KMS-11 (cell line): Measurements from ENCODE around the gene LETM1.
"Not testable (repeated sequence)": the region's sequence is repeated elsewhere in the genome, so short reads cannot be mapped to it uniquely, and the experiment has no call there.

Experiments used
- H2AFZ ChIP-seq: fragments of 200-600 bp; sonication (generic); 2 replicates; pipeline ENCODE4 v1.6.1; 2016; ENCODE audit warnings: antibody characterized with exemption, mixed run types, low read depth
- H3K27ac ChIP-seq: fragments of 200-600 bp; sonication (generic); 2 replicates; pipeline ENCODE4 v1.6.1; 2016; ENCODE audit warnings: mild to moderate bottlenecking, mixed run types
- H3K27me3 ChIP-seq: fragments of 200-600 bp; sonication (generic); 2 replicates; pipeline ENCODE4 v1.6.1; 2017; ENCODE audit warnings: mild to moderate bottlenecking, low read depth, mixed run types, moderate library complexity; ENCODE audit not compliant: insufficient read depth
- H3K36me3 ChIP-seq: fragments of 200-600 bp; sonication (generic); 2 replicates; pipeline ENCODE4 v1.6.1; 2017; ENCODE audit warnings: mild to moderate bottlenecking, mixed run types; ENCODE audit not compliant: insufficient read depth
- H3K4me1 ChIP-seq: fragments of 200-600 bp; sonication (generic); 2 replicates; pipeline ENCODE4 v1.6.1; 2016; ENCODE audit warnings: mild to moderate bottlenecking, low read depth, mixed run types; ENCODE audit not compliant: poor library complexity, severe bottlenecking
- H3K4me2 ChIP-seq: fragments of 200-600 bp; sonication (generic); 2 replicates; pipeline ENCODE4 v1.7.0; 2016; ENCODE audit warnings: mild to moderate bottlenecking, mixed run types
- H3K4me3 ChIP-seq: fragments of 200-600 bp; sonication (generic); IDR thresholded peaks from 2 replicates; pipeline ENCODE4 v1.6.1; 2017; ENCODE audit warnings: low read depth, low read length, mixed read lengths; ENCODE audit not compliant: insufficient read depth
- H3K79me2 ChIP-seq: fragments of 200-600 bp; sonication (generic); 2 replicates; pipeline ENCODE4 v1.6.1; 2016; ENCODE audit warnings: low read depth, mixed run types; ENCODE audit not compliant: insufficient read depth
- H3K9ac ChIP-seq: fragments of 200-600 bp; sonication (generic); 2 replicates; pipeline ENCODE4 v1.6.1; 2016; ENCODE audit warnings: mild to moderate bottlenecking, mixed run types
- H4K20me1 ChIP-seq: fragments of 200-600 bp; sonication (generic); 2 replicates; pipeline ENCODE4 v1.6.1; 2016; ENCODE audit warnings: mild to moderate bottlenecking, mixed run types; ENCODE audit not compliant: insufficient read depth
- TF ChIP-seq, protein P1 (sequence below): fragments of 200-600 bp; sonication (generic); conservative IDR thresholded peaks from 2 replicates; pipeline ENCODE4 v1.6.1; 2017; ENCODE audit warnings: low read depth, mild to moderate bottlenecking, antibody characterized with exemption, low read length, moderate library complexity, mixed read lengths

LETM1 gene

DNA sequence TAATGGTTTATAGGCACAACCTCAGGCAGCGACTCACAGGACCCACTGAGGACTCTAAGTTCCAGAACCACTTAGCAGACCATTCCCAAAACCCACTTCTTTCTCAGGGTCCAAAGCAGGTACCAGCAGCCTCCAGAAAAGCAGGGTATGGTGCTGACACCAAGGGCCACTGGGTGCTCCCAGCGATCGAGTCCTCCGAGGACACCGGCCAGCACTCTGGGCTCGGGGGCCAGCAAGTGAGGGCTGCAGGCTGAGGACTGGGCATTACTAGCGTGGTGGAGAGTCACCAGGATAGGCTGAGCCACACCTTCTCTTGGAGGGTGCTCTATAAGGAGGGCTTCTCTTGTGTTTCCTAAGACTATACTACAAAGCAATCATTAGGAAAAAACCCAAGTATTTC, 19.3 kb downstream of the LETM1 start:
- H3K27ac ChIP-seq = no peak overlapping the region
- TF ChIP-seq, protein P1, sequence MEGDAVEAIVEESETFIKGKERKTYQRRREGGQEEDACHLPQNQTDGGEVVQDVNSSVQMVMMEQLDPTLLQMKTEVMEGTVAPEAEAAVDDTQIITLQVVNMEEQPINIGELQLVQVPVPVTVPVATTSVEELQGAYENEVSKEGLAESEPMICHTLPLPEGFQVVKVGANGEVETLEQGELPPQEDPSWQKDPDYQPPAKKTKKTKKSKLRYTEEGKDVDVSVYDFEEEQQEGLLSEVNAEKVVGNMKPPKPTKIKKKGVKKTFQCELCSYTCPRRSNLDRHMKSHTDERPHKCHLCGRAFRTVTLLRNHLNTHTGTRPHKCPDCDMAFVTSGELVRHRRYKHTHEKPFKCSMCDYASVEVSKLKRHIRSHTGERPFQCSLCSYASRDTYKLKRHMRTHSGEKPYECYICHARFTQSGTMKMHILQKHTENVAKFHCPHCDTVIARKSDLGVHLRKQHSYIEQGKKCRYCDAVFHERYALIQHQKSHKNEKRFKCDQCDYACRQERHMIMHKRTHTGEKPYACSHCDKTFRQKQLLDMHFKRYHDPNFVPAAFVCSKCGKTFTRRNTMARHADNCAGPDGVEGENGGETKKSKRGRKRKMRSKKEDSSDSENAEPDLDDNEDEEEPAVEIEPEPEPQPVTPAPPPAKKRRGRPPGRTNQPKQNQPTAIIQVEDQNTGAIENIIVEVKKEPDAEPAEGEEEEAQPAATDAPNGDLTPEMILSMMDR = no peak
- no peaks in the 10 kb centered on the region for H3K27me3 ChIP-seq
- no peaks in the 10 kb centered on the region for H4K20me1 ChIP-seq
- no peaks in the 10 kb centered on the region for H3K4me1 ChIP-seq
- no peak overlapping the region for H3K4me2 ChIP-seq
- no peaks in the 10 kb centered on the region for H3K36me3 ChIP-seq
- H3K9ac ChIP-seq = no peak overlapping the region
- no peaks in the 10 kb centered on the region for H3K79me2 ChIP-seq
- H3K4me3 ChIP-seq = no peak overlapping the region
- H2AFZ ChIP-seq = no peak overlapping the region

DNA sequence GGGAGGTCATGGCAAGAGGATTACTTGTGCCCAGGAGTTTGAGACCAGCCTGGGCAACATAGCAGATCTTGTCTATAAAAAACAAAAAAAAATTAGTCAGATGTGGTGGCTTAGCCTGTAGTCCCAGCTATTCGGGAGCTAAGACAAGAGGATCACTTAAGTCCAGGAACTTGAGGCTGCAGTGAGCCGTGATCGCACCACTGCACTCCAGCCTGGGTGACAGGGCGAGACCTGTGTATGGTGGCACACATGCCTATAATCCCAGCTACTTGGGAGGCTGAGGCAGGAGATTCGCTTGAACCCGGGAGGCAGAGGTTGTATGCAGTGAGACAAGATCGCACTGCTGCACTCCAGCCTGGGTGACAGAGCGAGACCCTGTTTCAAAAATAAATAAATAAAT, 20.1 kb downstream of the LETM1 start:
- H3K27me3 ChIP-seq, H3K4me2 ChIP-seq, H3K36me3 ChIP-seq, H3K4me1 ChIP-seq, H4K20me1 ChIP-seq, H3K4me3 ChIP-seq, H3K79me2 ChIP-seq, H3K27ac ChIP-seq, H3K9ac ChIP-seq, H2AFZ ChIP-seq: not testable (repeated sequence)

DNA sequence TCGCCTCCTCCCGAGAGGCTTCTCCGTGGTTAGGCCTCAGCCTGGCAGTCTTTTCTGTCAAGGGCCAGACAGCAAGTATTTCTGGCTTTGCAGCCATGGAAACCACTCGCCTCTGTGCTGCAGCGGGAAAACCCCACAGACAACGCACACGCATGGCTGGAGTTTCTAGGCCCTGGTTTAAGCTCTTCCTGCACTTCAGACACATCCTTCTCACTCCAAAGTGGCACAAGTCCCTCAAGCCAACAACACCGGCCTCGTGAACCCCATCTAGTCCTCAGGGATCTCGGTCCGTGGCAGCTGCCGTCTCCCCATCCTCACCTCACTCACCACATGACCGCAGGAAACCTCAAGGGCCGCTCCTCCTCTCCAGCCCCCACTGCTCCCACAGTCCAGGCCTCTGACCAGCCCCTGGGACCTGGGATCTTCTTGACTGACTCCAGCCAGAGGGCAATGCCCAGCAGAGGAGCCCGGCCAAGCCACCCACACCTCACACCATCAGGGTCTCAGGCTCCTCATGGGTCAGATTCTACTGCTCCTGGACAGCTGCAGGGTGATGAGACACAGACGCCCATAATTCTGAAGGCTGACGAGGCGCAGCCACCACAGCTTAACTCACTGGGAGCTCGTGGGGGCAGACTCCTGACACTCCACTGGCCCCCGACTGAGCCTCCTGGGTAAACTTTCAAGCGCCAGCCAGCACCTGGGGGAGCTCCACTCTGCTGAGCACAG, 21.7 kb downstream of the LETM1 start:
- no peak overlapping the region for H2AFZ ChIP-seq
- H3K4me2 ChIP-seq = no peak overlapping the region
- H4K20me1 ChIP-seq = no peaks in the 10 kb centered on the region
- TF ChIP-seq, protein P1 = no peak
- H3K36me3 ChIP-seq = no peaks in the 10 kb centered on the region
- H3K4me3 ChIP-seq = no peak overlapping the region
- H3K9ac ChIP-seq = no peak overlapping the region
- no peak overlapping the region for H3K27ac ChIP-seq
- no peaks in the 10 kb centered on the region for H3K27me3 ChIP-seq
- no peaks in the 10 kb centered on the region for H3K79me2 ChIP-seq
- H3K4me1 ChIP-seq = no peaks in the 10 kb centered on the region

DNA sequence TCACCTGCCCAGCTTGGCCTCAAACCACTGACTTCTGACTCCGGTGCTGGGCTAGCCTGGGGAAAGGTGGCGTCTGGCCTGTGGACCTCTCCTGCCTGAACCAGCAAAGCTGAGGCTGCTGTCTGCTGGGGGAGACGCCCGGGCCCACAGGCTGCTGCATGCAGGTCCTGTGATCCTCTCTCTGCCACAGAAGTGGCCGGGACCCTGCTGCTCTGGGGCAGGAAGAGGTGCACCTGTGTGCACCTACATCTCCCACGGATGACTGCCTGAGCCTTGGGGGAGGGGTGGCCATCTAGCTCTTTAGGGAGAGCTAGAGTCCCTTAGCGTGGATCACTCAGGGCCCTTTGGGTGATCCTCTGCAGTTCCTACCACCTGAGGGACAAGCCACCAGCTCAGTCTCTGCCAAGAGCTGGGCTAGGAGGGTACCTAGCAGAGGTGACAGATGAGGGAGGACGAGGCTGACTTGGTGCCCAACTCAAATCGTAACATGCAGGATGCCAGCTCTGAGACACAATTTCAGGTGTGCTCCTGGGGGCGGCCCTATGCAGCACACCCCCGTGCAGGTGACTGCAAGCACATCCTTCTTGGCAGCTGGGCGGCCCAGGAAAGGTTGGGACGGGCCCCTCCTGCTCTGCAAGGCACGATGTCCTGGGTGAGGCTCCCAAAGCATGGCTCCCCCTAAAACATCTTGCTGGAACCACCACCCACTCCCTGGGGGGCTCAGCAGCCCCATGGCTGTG, 22.5 kb downstream of the LETM1 start:
- no peaks in the 10 kb centered on the region for H3K36me3 ChIP-seq
- no peak overlapping the region for H3K4me2 ChIP-seq
- no peaks in the 10 kb centered on the region for H3K27me3 ChIP-seq
- H3K9ac ChIP-seq = no peak overlapping the region
- no peaks in the 10 kb centered on the region for H3K4me1 ChIP-seq
- no peaks in the 10 kb centered on the region for H3K79me2 ChIP-seq
- H3K27ac ChIP-seq = no peak overlapping the region
- H3K4me3 ChIP-seq = no peak overlapping the region
- no peak overlapping the region for H2AFZ ChIP-seq
- H4K20me1 ChIP-seq = no peaks in the 10 kb centered on the region
- TF ChIP-seq, protein P1 = no peak

DNA sequence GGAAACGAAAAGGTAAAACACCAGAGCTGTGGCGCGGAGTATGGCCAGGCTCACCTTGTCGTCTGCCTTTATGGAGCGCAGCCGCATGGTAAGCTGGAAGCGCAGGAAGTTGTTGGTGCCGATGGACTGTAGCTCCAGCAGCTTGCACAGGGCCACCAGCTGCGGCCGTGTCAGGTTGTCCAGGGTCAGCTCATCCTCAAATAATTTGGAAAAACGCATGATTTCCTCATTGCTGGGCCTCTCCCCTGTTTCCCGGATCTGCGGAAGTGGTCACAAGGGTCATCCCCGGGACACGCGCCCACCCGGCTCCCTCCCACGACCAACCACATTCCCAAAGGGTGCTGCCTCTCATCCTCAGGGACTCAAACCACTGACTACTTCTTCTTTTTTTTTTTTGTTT, 23.3 kb downstream of the LETM1 start:
- no peaks in the 10 kb centered on the region for H3K36me3 ChIP-seq
- H2AFZ ChIP-seq = no peak overlapping the region
- no peak overlapping the region for H3K27ac ChIP-seq
- no peaks in the 10 kb centered on the region for H4K20me1 ChIP-seq
- H3K4me3 ChIP-seq = no peak overlapping the region
- H3K27me3 ChIP-seq = no peaks in the 10 kb centered on the region
- no peaks in the 10 kb centered on the region for H3K79me2 ChIP-seq
- no peaks in the 10 kb centered on the region for H3K4me1 ChIP-seq
- H3K4me2 ChIP-seq = no peak overlapping the region
- TF ChIP-seq, protein P1 = no peak
- H3K9ac ChIP-seq = no peak overlapping the region
